SK-N-SH (cell line): ENCODE measurements around the gene METTL4. TPM values are rescaled to one million over a fixed set of nuclear protein-coding genes. Genes with fewer than 3 reads are reported as not detected.

Experiments
- CTCF ChIA-PET: fragments of 300-600, 350-600 bp; formaldehyde crosslinking; extraction: SDS; loops from one replicate; lab custom pipeline; 2021; lab: Yijun Ruan, JAX
- POLR2A ChIA-PET: fragments of 350-600 bp; sonication (Branson Sonifier 250); formaldehyde crosslinking; extraction: SDS; loops from one replicate; lab custom pipeline; 2020; ENCODE audit warnings: antibody characterized with exemption, inconsistent platforms; lab: Yijun Ruan, JAX
- DNase-seq: peaks from one replicate; pipeline ENCODE4 v3.0.0; 2012
- H2AFZ ChIP-seq: fragments of 200-600 bp; sonication (generic); 2 replicates; pipeline ENCODE4 v1.8.1; 2016; ENCODE audit warnings: antibody characterized with exemption, mild to moderate bottlenecking, low read depth
- H3F3A ChIP-seq: fragments of 200-600 bp; sonication (generic); replicated peaks from 2 replicates; pipeline ENCODE3; 2016; ENCODE audit warnings: antibody characterized with exemption, mild to moderate bottlenecking; ENCODE audit not compliant: insufficient read depth
- H3K27ac ChIP-seq, 2 experiments: fragments of 200-500 bp in 1 of 2; fragments of 200-600 bp in 1 of 2; sonication (Bioruptor generic) in 1 of 2; sonication (generic), shearing (Covaris generic) in 1 of 2; 2 replicates each; pipeline versions ENCODE4 v1.5.1 to v1.6.1; 2014 to 2016; ENCODE audit warnings: low read depth in 2 of 2, inconsistent platforms in 1 of 2, low read length in 1 of 2, mild to moderate bottlenecking in 1 of 2, mixed read lengths in 1 of 2
- H3K27me3 ChIP-seq: fragments of 200-600 bp; sonication (generic), shearing (Covaris generic); 2 replicates; pipeline ENCODE4 v1.6.1; 2016; ENCODE audit warnings: mixed run types; ENCODE audit not compliant: insufficient read depth
- H3K36me3 ChIP-seq, 2 experiments: fragments of 200-500 bp in 1 of 2; fragments of 200-600 bp in 1 of 2; sonication (Bioruptor generic) in 1 of 2; sonication (generic) in 1 of 2; replicated peaks in 1 of 2; 2 replicates each; pipeline versions ENCODE3 to v1.5.1; 2014 to 2016; ENCODE audit warnings: low read length in 1 of 2, mild to moderate bottlenecking in 1 of 2; ENCODE audit not compliant: insufficient read depth in 2 of 2, control insufficient read depth in 1 of 2
- H3K4me1 ChIP-seq, 2 experiments: fragments of 200-500 bp in 1 of 2; fragments of 200-600 bp in 1 of 2; sonication (Bioruptor generic) in 1 of 2; sonication (generic), shearing (Covaris generic) in 1 of 2; 2 replicates each; pipeline versions ENCODE4 v1.5.1 to v1.6.1; 2014 to 2016; ENCODE audit warnings: low read depth in 1 of 2, low read length in 1 of 2, mixed run types in 1 of 2; ENCODE audit not compliant: insufficient read depth in 2 of 2, control insufficient read depth in 1 of 2
- H3K4me2 ChIP-seq: fragments of 200-600 bp; sonication (generic), shearing (Covaris generic); 2 replicates; pipeline ENCODE4 v1.6.1; 2017; ENCODE audit warnings: mixed run types
- H3K4me3 ChIP-seq, 2 experiments: fragments of 200-500 bp in 1 of 2; fragments of 200-600 bp in 1 of 2; sonication (Bioruptor generic) in 1 of 2; sonication (generic), shearing (Covaris generic) in 1 of 2; 2 replicates each; pipeline versions ENCODE4 v1.5.1 to v1.8.1; 2014 to 2016; ENCODE audit warnings: low read depth in 2 of 2, inconsistent platforms in 1 of 2, low read length in 1 of 2, mild to moderate bottlenecking in 1 of 2, mixed read lengths in 1 of 2, moderate library complexity in 1 of 2
- H3K79me2 ChIP-seq: fragments of 200-600 bp; sonication (generic); 2 replicates; pipeline ENCODE4 v1.8.1; 2017; ENCODE audit warnings: mild to moderate bottlenecking; ENCODE audit not compliant: insufficient read depth
- H3K9ac ChIP-seq: fragments of 200-600 bp; sonication (generic); 2 replicates; pipeline ENCODE4 v1.6.1; 2017; ENCODE audit warnings: mixed run types
- H3K9me2 ChIP-seq: fragments of 200-600 bp; sonication (generic); 2 replicates; pipeline ENCODE4 v1.6.1; 2017; ENCODE audit warnings: mixed run types
- H3K9me3 ChIP-seq: fragments of 200-600 bp; sonication (generic); 2 replicates; pipeline ENCODE4 v1.6.1; 2017; ENCODE audit warnings: mixed run types, mild to moderate bottlenecking, moderate library complexity
- H4K20me1 ChIP-seq: fragments of 200-600 bp; sonication (generic); 2 replicates; pipeline ENCODE4 v1.6.1; 2017; ENCODE audit warnings: mild to moderate bottlenecking, mixed run types; ENCODE audit not compliant: insufficient read depth
- ELF1 ChIP-seq: IDR thresholded peaks from 2 replicates; pipeline ENCODE4 v1.4.0; 2012
- EP300 ChIP-seq, 2 experiments: IDR thresholded peaks; 2 replicates each; pipeline versions ENCODE4 v1.4.0 to v1.6.1; 2012; ENCODE audit warnings: borderline replicate concordance in 1 of 2, low read depth in 1 of 2, low read length in 1 of 2
- EZH2phosphoT487 ChIP-seq: fragments of 200-600 bp; sonication (generic); IDR thresholded peaks from 2 replicates; pipeline ENCODE4 v1.6.1; 2017; ENCODE audit warnings: low read depth, mixed run types, mild to moderate bottlenecking, antibody characterized with exemption, moderate library complexity, borderline replicate concordance
- FOXJ3 ChIP-seq: sonication (generic); formaldehyde crosslinking; IDR thresholded peaks from 2 replicates; pipeline ENCODE4 v1.5.1; 2020; ENCODE audit warnings: mild to moderate bottlenecking, missing genetic modification reagents
- GABPA ChIP-seq: IDR thresholded peaks from 2 replicates; pipeline ENCODE4 v1.4.0; 2012; ENCODE audit warnings: low read depth, mild to moderate bottlenecking
- JUND ChIP-seq: IDR thresholded peaks from 2 replicates; pipeline ENCODE4 v1.4.0; 2012
- MAX ChIP-seq: IDR thresholded peaks from 2 replicates; pipeline ENCODE4 v1.4.0; 2012; ENCODE audit warnings: low read depth
- MEF2A ChIP-seq: IDR thresholded peaks from 2 replicates; pipeline ENCODE4 v1.4.0; 2012; ENCODE audit warnings: low read depth, borderline replicate concordance
- MXI1 ChIP-seq: IDR thresholded peaks from 2 replicates; pipeline ENCODE4 v1.6.1; 2012; ENCODE audit warnings: mild to moderate bottlenecking, low read depth, low read length, improper control_type of control experiment
- NFIC ChIP-seq: IDR thresholded peaks from 2 replicates; pipeline ENCODE4 v1.4.0; 2012; ENCODE audit warnings: borderline replicate concordance
- NRF1 ChIP-seq: IDR thresholded peaks from 2 replicates; pipeline ENCODE4 v1.6.1; 2012; ENCODE audit warnings: low read depth, mild to moderate bottlenecking, low read length
- POLR2AphosphoS5 ChIP-seq: IDR thresholded peaks from 2 replicates; pipeline ENCODE4 v1.6.1; 2012; ENCODE audit warnings: low read depth, low read length
- RAD21 ChIP-seq: IDR thresholded peaks from 2 replicates; pipeline ENCODE4 v1.6.1; 2012; ENCODE audit warnings: mild to moderate bottlenecking, low read length
- RCOR1 ChIP-seq: fragments of 150-350 bp; IDR thresholded peaks from 2 replicates; pipeline ENCODE4 v1.6.1; 2017; ENCODE audit warnings: antibody characterized with exemption, low read length
- RFX5 ChIP-seq: IDR thresholded peaks from 2 replicates; pipeline ENCODE4 v1.6.1; 2012; ENCODE audit warnings: mild to moderate bottlenecking, improper control_type of control experiment, low read length
- SIN3A ChIP-seq: IDR thresholded peaks from 2 replicates; pipeline ENCODE4 v1.6.1; 2012; ENCODE audit warnings: low read depth, mild to moderate bottlenecking, low read length, moderate library complexity, borderline replicate concordance
- SMC3 ChIP-seq: IDR thresholded peaks from 2 replicates; pipeline ENCODE4 v1.6.1; 2012; ENCODE audit warnings: low read depth, low read length, improper control_type of control experiment
- TCF12 ChIP-seq: IDR thresholded peaks from 2 replicates; pipeline ENCODE4 v1.4.0; 2012
- TEAD4 ChIP-seq: IDR thresholded peaks from 2 replicates; pipeline ENCODE4 v1.4.0; 2012; ENCODE audit warnings: mild to moderate bottlenecking, borderline replicate concordance; ENCODE audit not compliant: insufficient read depth
- USF2 ChIP-seq: fragments of 150-350 bp; IDR thresholded peaks from 2 replicates; pipeline ENCODE4 v1.6.1; 2017; ENCODE audit warnings: antibody characterized with exemption, low read length, low read depth, borderline replicate concordance
- YY1 ChIP-seq: IDR thresholded peaks from 2 replicates; pipeline ENCODE4 v1.4.0; 2012; ENCODE audit warnings: low read depth, mild to moderate bottlenecking
- WGBS: methylation state at CpG from one replicate; pipeline ENCODE4 v1.1.6; 2017; ENCODE audit warnings: low lambda C conversion rate; 5-methylcytosine and 5-hydroxymethylcytosine counted together
- polyA plus RNA-seq, 3 experiments: library from polyadenylated mRNA; depleted of rRNA; stranded (reverse); fragments of >200 nt; gene quantifications; 2 replicates each; pipeline ENCODE4 v1.2.3, GENCODE V29; 2012
- TF ChIP-seq, protein P1 (sequence below): fragments of 150-350 bp; IDR thresholded peaks from 2 replicates; pipeline ENCODE4 v1.6.1; 2016; ENCODE audit warnings: mild to moderate bottlenecking, low read depth, low read length
- TF ChIP-seq, protein P2 (sequence below): IDR thresholded peaks from 2 replicates; pipeline ENCODE4; 2012
- TF ChIP-seq, protein P3 (sequence below): IDR thresholded peaks from 2 replicates; pipeline ENCODE4 v1.4.0; 2012; ENCODE audit warnings: low read depth, borderline replicate concordance

The METTL4 gene
- polyA plus RNA-seq, 1 of the 3 experiments (the other 2 are of a cell fraction), result 2.9 TPM

DNA sequence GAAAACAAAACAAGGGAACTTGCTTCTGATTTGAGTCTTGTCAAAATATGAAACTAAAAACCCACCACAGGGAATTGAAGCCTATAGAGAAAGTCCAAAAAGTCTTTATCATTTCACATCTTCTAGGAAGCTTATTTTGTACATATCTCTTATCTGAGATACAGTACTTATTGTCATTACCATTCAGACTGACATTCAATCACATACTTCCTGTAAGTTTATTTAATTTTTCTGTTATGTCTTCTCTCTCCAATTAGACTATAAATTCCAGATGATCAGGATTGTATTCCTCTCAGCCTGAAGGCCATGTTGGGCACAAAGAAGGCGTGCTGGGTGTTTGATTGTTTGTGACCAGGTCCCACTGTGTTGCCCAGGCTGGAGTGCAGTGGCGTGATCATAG, 59.2 kb downstream of the METTL4 start (continued):
- TF ChIP-seq, protein P1, sequence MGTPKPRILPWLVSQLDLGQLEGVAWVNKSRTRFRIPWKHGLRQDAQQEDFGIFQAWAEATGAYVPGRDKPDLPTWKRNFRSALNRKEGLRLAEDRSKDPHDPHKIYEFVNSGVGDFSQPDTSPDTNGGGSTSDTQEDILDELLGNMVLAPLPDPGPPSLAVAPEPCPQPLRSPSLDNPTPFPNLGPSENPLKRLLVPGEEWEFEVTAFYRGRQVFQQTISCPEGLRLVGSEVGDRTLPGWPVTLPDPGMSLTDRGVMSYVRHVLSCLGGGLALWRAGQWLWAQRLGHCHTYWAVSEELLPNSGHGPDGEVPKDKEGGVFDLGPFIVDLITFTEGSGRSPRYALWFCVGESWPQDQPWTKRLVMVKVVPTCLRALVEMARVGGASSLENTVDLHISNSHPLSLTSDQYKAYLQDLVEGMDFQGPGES, result no peak
- no peak for TF ChIP-seq RAD21
- TF ChIP-seq YY1, result no peak
- TF ChIP-seq ELF1, result no peak
- TF ChIP-seq, protein P2, sequence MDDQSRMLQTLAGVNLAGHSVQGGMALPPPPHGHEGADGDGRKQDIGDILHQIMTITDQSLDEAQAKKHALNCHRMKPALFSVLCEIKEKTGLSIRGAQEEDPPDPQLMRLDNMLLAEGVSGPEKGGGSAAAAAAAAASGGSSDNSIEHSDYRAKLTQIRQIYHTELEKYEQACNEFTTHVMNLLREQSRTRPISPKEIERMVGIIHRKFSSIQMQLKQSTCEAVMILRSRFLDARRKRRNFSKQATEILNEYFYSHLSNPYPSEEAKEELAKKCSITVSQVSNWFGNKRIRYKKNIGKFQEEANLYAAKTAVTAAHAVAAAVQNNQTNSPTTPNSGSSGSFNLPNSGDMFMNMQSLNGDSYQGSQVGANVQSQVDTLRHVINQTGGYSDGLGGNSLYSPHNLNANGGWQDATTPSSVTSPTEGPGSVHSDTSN, result peak; percentile 66; the same call in 1 of the 2 replicates
- TF ChIP-seq MXI1, result no peak
- no peak for TF ChIP-seq NRF1
- peak; percentile 26; the same call in 1 of the 2 replicates for TF ChIP-seq JUND
- TF ChIP-seq FOXJ3 (CRISPR knock-in tag), result no peak
- no peak for TF ChIP-seq NFIC
- TF ChIP-seq SIN3A, result no peak
- no peak for TF ChIP-seq GABPA
- no peak for TF ChIP-seq MAX

- Histone ChIP-seq H3K4me2 (no peak overlapping the region), H3K9ac (no peak overlapping the region), H3K79me2 (no peaks in the 10 kb centered on the region), H2AFZ (no peak overlapping the region), H4K20me1 (no peaks in the 10 kb centered on the region), H3K4me1 (peaks cover 3 to 14% of the 10 kb centered on the region in 2 experiments; a peak in 3 of 4 replicates), H3K9me3 (no peaks in the 10 kb centered on the region), H3F3A (peaks cover 19% of the 10 kb centered on the region), H3K27me3 (no peaks in the 10 kb centered on the region), H3K36me3 (no peaks in the 10 kb centered on the region), H3K27ac (peak overlapping the region in 1 of 2 experiments; percentile 100; a peak in 2 of 4 replicates), H3K4me3 (no peak overlapping the region), H3K9me2 (no peaks in the 10 kb centered on the region)
- TF ChIP-seq, protein P3, sequence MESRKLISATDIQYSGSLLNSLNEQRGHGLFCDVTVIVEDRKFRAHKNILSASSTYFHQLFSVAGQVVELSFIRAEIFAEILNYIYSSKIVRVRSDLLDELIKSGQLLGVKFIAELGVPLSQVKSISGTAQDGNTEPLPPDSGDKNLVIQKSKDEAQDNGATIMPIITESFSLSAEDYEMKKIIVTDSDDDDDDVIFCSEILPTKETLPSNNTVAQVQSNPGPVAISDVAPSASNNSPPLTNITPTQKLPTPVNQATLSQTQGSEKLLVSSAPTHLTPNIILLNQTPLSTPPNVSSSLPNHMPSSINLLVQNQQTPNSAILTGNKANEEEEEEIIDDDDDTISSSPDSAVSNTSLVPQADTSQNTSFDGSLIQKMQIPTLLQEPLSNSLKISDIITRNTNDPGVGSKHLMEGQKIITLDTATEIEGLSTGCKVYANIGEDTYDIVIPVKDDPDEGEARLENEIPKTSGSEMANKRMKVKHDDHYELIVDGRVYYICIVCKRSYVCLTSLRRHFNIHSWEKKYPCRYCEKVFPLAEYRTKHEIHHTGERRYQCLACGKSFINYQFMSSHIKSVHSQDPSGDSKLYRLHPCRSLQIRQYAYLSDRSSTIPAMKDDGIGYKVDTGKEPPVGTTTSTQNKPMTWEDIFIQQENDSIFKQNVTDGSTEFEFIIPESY, result no peak
- TF ChIP-seq SMC3, result no peak
- no peak for TF ChIP-seq RFX5
- TF ChIP-seq, protein P1, result no peak
- TF ChIP-seq FOXJ3 (CRISPR knock-in tag), result no peak
- no peak for TF ChIP-seq NRF1
- TF ChIP-seq MEF2A, result no peak
- TF ChIP-seq, protein P2, result no peak
- no peak for TF ChIP-seq TEAD4
- no peak for TF ChIP-seq USF2
- no peak for TF ChIP-seq EP300 (IDR thresholded peaks at IDR 0.05; ENCODE audit: borderline replicate concordance in 1 of 2, low read depth in 1 of 2, low read length in 1 of 2)
- no peak for TF ChIP-seq SIN3A
- TF ChIP-seq TCF12, result no peak
- TF ChIP-seq EZH2phosphoT487, result no peak
- no peak for TF ChIP-seq RCOR1
- no peak for TF ChIP-seq POLR2AphosphoS5
- no peak for TF ChIP-seq MAX
- CTCF ChIA-PET, result interaction anchor here (2.4 kb wide), 1 partner anchor 31 kb away, joined by 9 read pairs; no protein-coding TSS in a partner anchor
- WGBS, result 97% methylated on average over 3 of the region's 3 CpGs
- POLR2A ChIA-PET, result no interaction called here
- no peak for DNase-seq
These were observed 59.9 kb downstream of the METTL4 start for GRCh38 chr18:2511451-2511850.
